GM21825 (cell line): Measurements from ENCODE around the gene HCN1.
"Not testable (repeated sequence)": the region's sequence is repeated elsewhere in the genome, so short reads cannot be mapped to it uniquely, and the experiment has no call there.

ENCODE experiments used
- ATAC-seq: cut with Tn5 transposase; IDR thresholded peaks from one replicate; pipeline ENCODE4 v1.9.1; 2021; ENCODE audit warnings: mild to moderate bottlenecking, moderate library complexity; ENCODE audit not compliant: unreplicated experiment

HCN1 gene

DNA sequence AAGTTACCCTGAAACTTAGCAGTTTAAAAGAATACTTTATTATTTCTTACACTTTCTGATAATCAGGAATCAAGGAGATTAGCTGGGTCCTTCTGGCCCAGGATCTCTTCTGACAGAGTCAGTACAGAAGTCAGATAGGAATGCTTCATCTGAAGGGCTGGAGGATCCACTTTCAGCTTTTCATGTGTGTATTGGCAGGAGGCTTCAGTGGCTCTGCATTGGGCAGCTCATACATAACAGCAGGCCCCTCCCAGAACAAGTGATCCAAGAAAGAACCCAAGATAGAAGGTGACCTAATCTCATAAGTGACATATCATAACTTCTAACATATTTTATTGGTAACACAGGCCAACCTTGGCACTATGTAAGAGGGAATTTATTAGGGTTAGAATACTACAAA, 258.4 kb downstream of the HCN1 start:
- no peak for ATAC-seq

DNA sequence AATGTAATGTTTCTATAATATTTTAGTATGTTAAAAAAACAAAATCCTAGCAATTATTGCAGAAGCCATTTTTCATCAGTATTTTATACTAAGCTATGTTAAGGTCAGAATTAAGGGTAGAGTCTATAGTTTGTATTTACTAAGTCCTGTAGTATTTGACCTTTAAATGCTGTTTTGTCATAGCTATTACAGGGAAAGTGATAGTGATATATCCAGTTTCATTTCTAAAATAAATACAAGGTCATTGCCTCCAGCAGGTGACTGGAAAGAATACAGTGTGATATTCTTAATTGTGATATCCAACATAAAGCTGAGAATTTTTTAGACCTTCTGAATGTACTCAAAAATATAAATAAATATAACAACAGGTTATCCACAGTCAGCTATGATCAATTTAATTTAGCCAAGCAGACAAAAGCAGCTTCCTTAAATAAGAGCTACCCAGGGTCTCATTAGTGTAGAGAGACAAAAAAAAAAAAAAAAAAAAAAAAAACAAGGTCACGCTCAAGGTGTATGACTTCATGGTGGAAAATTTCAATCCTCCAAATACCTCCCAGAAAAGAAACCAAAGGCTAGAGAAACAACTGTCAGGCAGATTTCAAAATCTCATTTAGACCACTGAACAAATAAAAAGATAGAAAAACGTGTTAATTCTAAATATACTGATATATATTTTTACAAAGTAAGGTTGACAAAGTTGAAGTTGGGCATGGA, 278.7 kb downstream of the HCN1 start:
- ATAC-seq, result no peak

DNA sequence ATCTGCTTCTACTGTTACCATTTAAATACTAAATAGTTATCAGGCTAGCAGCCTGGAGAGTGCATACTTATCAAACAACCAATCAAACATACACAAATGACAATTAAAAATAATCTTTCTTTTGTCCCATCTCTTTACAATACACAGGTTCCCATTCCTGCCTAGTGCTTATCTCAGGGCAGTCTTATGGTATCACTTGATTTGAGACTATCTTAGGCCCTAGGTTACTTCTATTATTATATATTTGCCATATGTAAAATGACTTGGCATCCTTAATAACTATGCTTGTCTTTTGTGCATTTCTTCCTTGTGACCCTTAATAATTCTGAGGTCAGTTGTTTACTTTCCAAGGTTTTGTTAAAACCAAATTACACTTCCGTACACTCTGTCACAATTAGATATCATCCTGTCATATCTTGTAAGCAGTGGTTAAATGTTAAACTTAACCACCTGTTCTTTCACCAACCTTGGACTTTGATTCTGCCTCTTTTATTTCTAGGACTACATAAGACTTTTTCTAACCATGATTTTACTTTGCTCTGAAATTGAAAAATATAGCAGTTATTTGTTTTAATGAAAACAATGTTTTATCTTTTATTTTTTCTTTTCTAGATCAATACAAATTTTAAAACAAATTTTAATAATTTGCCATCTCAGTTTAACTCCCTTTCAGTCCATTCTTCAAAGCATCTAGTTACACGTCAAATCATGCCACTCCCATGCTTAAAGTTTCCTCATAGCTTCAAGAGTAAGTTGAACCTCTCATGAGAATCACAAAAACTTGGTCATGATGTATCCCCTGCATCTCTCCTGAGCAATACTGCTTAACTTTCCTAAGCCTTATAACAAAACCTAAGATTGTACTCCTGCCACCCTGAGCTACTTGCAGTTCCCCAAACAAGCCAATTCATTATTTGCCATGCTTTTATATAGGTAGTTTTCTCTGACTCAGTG, 281.3 kb downstream of the HCN1 start:
- no peak for ATAC-seq

DNA sequence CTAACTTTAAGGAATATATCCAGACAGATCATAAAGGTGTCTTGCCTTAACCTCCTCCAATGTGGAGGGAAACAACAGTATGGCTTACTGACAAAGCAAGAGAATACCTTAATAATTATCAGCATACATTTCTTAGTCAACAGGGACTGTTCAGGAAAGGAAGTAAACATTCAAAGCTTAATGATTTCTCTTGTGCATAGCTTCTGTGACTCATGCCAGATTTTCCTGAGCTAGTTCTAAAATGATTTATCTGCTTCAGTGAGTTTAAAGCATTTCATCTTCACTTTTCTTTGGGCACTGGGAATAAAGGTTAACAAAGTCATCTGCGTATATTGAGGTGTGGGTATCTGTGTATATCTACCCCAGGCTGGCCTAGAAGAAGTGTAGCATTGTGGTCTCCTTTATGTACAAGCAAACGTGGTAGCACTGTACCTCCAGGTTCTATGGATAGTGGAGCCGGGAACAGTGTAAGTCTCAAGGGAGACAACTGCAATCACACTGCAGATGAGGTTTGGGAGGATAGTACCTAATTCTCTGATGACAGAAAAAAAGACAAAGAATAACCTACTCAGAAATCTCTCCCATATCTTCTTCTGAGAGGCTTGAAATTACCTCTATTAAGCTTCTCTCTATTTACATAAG, 284.1 kb downstream of the HCN1 start:
- ATAC-seq, result no peak

DNA sequence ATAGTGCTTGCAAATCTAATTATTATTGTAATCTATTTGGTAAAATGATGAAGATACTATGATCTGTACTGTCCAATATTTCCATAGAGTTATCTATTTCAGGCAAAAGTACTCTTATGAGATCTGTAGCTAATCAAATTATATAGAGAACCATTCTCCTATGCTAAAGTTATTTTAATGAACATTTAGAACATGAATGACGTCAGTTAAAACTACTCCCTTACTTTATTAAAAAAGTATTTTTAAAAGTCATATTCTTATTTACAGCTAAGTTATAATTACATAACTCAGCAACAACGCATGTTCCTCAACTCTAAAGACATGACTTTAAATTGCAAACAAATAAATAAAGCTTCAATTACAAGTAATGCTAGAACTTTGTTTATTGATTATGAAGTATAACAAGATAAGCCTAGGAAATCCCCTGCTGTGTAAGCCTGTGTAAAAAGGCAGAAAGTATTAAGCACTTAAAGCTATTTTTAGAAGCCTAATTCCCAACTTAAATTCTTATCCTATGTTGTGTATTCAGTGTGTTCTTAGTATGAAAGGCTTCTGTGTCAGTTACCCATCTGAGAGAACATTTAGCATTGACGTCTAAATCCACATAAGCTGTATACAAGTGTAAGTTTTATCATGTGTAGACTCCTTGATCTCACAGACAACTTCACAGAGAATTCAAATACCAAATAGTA, 285.7 kb downstream of the HCN1 start:
- ATAC-seq, result no peak

DNA sequence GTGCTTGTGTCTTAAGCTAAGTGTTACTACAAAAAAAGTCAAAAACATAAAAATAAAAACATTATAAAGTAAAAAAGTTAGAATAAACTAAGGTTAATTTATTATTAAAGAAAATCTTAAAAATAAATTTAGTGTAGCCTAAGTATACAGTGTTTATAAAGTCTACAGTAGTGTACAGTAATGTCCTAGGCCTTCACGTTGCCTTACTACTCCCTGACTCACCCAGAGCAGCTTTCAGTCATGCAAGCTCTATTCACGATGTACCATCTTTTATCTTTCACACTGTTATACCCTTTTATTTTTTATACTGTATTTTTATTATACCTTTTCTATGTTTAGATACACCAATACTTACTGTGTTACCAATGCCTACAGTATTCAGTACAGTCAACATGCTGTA, 288.1 kb downstream of the HCN1 start:
- ATAC-seq, result no peak

DNA sequence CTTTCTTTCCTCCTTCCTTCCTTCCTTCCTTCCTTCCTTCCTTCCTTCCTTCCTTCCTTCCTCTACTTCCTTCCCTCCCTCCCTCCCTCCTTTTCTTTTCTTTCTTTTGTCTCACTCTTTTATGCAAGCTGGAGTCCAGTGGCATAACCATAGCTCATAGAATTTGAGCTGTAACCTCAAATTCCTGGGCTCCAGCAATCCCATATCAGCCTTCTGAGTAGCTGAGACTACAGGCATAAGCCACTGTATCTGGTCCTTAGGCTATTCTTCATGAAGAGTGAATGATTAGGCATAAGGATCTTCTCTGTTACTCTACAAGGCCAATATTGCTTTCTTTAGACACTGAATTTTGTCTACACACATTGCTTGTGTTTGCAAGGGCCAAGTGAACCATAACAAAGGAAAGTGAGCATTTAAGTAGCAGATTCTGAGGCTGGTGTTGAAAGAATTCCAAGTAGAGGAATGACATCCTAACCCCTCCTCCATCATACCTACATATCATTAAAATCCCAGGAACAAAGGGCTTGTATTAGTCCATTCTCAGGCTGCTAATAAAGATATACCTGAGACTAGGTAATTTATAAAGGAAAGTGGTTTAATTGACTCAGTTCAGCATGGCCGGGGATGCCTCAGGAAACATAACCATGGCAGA, 293.2 kb downstream of the HCN1 start:
- ATAC-seq, result no peak

DNA sequence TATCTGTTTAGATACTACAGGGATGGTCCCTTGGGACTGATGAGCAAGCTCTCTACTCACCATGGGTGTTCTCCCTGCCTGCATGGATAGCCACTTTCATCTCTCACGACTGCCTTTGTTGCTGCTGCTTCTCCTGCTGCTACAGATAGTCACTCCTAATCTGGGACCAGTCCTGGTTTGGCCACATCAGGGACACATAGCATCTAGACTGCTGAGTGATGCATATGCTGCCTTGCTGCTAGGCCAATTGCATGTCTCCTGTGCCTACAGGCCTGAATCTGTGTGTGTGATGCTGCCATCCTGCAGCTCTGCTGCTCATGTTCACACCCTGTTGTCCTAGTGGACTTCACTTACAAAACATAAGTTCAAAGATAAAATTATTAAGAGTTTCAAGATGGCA, 297.1 kb downstream of the HCN1 start:
- no peak for ATAC-seq

DNA sequence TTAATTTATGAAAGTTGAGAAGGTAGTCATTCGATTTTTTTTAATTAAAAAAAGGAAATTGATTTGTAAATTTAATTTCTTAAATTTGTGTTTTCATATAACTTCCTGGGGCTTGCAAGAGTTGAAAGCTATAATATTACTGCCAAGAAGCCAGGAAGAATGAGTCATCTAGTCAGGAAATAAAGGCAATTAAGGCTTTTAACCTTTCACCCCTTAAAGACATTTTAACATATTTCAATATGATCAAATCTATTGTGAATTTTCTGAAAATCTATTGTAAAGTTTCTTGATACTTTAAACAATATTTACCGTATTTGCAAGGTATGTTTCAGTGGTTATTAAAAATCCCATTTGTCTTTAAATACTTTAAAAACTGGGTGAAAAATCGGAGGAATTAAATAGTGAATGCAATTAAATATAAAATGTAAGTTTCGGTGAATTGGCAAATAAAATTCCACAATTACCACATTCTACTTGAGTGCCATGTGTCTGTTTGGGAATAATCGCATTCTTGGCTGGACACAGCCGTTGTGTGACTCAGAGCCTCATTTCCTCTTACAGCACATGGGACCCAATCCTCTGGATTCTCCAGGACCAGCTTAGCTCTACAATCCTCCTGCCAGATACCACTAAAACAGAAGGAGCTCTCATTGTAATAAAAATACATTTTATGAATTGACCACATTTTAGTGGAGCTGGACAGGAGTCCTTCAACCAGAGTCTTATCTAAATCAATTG, 310.7 kb downstream of the HCN1 start:
- ATAC-seq, result no peak

DNA sequence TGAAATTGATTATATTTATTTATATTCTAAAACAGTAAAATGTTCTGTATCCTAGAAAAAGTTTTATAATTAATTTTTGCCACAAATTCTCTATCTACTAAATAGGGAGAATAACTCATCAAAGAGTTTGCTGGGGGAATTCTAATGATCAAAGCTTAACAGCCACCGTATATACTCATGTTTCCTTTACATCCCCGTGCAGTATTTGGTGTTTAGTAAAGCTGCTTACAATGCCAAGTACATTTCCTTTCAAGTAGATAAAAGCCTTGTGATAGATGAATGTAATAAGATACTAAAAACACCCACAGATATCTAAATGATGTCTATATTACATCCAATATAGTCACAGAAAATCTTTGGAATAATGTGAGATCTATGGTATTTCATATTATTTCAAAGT, 312.2 kb downstream of the HCN1 start:
- ATAC-seq, result no peak

DNA sequence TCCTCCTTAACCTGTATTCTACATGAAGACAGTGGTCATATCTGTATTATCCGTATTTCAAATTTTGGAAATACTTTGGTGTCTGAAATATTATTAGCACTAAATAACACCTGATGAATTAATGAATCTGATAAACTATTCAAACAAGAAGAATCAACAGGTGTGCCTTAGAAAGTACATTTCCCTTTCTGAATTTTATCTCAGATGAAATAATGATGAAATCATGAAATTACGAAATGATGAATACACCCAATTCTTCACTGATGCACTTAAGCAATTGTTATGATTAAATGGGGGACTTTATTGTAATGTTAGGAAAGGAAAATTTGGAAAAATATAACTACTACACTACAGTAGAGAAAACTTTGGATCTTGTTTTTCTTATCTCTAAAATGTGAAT, 313.6 kb downstream of the HCN1 start:
- no peak for ATAC-seq

DNA sequence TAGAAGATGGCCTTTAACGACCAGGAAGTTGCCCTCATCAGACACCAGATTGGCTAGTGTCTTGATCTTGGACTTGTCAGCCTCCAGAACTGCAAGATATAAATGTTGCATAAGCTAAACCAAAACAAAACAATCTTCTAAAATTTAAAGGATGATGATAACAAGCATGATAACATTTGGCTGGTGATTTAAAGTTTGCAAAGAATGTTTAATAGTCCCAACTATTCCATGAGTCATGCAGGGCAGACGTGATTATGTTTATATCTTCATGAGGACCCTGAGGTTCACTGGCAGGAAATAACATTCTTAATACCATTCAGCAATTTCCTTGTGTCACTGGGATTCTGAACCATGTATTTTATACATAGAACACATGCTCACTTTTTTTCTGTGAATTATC, 319.8 kb downstream of the HCN1 start:
- ATAC-seq, result no peak

DNA sequence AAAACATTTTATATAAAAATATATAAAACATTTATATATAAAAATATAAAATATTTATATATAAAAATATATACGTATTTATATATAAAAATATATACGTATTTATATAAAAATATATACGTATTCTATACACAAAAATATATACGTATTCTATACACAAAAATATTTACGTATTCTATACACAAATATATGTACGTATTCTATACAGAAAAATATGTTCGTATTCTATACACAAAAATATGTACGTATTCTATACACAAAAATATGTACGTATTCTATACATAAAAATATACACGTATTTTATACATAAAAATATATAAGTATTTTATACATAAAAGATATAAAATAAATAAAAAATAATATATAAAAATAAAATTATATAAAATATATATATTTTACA, 323.6 kb downstream of the HCN1 start:
- ATAC-seq, result no peak

DNA sequence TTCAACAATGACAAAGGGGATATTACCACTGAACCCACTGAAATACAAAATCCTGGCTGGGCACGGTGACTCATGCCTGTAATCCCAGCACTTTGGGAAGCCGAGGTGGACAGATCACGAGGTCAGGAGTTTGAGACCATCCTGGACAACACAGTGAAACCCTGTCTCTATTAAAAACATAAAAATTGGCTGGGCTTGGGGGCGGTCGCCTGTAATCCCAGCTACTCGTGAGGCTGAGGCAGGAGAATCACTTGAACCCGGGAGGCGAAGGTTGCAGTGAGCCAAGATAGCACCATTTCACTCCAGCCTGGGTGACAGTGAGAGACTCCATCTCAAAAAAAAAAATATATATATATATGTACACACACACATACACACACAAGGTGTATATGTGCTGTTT, 324.8 kb downstream of the HCN1 start:
- not testable (repeated sequence) for ATAC-seq

DNA sequence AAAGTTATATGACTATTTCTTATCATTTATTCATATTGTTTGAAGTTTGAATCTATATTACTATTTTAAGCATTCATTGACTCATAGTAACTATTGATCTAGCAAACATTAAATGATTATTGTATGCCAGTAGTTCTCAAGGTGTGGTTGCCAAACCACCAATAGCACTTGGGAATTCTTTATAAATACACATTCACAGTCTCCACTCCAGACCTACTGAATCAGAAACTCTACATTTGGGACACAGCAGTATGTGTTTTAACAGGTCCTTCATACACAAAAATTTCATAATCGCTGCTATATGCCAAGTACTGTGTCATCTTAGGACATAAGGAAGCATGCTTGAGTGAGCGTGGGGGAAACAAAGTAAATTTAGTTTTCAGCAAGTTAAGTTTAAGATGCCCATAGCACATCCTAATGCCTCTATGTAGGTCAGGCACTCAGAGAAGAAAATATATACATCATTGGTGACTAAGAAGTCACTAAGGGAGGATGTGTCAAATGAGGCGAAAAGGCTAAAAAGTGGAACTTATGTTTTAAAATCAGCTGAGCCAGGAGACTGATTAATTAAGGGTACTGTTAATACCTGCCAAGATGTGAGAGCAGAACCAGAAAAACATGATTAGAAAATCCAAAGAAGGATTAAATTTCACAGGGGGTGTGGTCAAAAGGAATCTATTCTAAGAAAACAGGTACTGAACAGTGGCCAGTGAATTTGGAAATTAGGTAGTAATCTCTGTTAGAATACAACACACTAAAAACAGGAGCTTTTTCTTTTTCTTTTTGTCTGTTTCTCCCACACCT, 340.8 kb downstream of the HCN1 start:
- no peak for ATAC-seq

DNA sequence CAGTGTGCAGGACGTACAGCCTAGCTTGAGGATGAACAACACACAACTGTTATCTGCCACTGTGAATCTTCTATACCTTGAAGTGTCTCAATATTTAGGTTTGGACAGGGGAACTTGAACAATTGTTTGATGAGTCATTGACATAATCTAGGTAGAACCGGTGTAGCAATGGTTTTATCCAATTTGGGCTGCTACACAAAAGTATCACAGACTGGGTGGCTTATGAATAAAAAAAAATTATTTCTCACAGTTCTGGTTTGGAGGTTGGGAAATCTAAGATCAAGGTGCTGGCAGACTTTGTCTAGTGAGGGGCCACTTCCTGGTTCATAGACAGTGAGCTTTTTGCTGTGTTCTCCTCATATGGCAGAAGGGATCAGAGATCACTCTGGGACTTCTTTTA, 359.7 kb downstream of the HCN1 start:
- no peak for ATAC-seq

DNA sequence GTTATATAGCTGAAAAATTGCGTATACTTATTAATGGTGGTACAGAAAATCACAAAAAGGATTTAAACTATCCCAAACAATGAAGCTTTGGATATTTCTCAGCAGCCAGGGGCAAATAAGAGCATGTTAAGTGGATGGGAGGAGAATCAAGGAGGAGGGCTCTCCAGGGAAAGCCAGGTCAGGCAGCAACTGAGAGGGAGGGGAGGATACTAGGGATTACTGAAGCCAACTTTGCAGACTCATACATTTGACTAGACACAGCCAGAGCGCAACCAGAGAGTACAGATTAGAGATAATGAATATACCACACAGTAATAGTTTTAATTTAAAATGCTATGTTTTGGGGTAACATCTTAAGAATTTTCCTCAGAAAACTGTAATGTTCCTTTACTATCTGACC, 360.2 kb downstream of the HCN1 start:
- ATAC-seq, result no peak

DNA sequence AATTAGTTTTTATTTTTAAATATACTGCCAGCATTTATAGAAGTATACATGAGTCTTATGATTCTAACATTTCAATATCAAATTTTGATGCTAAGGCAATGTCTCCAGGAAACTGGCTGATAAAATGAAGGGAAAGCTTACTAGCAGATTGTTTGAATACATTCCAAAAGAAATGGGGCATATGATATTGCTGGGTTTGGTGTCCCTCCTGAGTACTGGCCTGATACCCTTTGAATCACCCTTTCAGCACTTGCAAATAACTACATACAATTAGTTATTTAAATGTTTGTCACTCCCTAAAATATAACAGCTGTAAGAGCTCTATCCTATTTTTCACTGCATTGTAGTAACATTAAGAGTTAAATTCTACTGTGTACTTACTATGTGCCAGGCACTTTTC, 360.8 kb downstream of the HCN1 start:
- no peak for ATAC-seq

DNA sequence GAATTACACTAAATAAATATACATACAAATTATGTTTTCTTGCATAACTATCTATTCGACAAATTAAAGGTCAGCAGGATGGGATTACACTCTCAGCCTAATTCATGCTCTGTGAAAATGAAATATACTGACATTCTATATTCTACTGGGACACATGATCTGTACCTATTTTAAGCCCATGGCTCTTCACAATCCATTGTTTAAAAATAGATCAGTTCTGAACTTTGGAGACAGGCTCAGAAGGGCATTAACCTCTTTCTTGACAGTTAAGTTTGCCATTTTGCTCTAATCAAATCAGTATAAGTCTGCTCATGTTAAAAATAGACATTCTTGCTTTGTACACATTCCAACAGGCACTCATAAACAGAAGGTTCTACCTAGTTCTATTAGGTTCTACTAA, 361.2 kb downstream of the HCN1 start:
- ATAC-seq, result no peak
